Measurements from ENCODE around the gene COMTD1. TPM values are rescaled to one million over a fixed set of nuclear protein-coding genes. Genes with fewer than 3 reads are reported as not detected.
A peak's percentile ranks its signal among the peaks of the same experiment; 100 is the strongest.

Gene COMTD1
- total and polyA plus RNA-seq, 2 of the 13 experiments (the other 11 are each of a cell fraction or from before 2014, with no cell fraction given), result 11.8 to 18.4 TPM

DNA sequence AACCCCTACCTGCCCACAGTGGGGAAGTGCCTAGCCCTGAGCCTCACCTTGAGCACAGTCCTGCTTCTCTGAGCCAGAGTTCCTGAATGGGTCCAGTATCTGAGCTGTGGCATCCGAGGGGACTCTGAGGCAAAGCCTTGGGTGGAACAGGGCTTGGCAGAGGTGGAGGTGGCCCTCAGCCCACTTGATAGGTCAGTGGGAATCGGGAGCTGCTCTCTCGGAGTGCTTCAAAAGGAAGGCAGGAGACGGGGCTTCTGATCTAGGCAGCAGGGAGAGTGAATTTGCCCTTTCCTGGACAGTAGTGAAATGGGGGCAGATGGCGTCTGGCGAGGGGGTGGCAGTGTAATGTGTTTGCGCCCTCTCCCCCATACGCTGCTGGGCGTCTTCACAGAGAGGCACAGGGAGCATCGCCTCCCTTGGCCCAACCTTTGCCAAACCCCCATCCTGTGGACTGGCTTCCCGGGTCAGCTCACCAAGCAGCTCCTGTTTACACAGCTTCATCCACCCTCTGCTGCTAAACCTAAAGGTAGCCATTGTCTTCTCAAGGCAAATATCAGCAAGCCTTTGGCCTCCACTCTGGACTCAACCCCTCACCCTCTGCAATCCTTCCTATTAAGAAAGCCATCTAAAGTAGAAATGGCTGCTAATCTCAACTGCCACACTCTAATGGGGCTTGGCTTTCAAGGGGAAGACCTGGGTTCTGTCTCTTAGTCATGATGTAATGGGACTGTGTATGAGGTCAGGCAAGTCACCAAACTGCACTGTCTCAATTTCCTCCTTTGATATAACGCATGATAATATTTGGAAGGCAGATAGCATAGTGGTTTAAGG is 46.3 kb downstream of the COMTD1 start (continued):
- TF ChIP-seq, protein P1, sequence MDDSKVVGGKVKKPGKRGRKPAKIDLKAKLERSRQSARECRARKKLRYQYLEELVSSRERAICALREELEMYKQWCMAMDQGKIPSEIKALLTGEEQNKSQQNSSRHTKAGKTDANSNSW (CRISPR knock-in tag; IDR thresholded peaks at IDR 0.05; ENCODE audit: borderline replicate concordance), result no peak
- TF ChIP-seq, protein P2, sequence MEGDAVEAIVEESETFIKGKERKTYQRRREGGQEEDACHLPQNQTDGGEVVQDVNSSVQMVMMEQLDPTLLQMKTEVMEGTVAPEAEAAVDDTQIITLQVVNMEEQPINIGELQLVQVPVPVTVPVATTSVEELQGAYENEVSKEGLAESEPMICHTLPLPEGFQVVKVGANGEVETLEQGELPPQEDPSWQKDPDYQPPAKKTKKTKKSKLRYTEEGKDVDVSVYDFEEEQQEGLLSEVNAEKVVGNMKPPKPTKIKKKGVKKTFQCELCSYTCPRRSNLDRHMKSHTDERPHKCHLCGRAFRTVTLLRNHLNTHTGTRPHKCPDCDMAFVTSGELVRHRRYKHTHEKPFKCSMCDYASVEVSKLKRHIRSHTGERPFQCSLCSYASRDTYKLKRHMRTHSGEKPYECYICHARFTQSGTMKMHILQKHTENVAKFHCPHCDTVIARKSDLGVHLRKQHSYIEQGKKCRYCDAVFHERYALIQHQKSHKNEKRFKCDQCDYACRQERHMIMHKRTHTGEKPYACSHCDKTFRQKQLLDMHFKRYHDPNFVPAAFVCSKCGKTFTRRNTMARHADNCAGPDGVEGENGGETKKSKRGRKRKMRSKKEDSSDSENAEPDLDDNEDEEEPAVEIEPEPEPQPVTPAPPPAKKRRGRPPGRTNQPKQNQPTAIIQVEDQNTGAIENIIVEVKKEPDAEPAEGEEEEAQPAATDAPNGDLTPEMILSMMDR (CRISPR knock-in tag; IDR thresholded peaks at IDR 0.05), result peak; percentile 19; the same call in 1 of the 2 replicates
- TF ChIP-seq RBM22 (optimal IDR thresholded peaks at IDR 0.05; ENCODE audit: low read length) (peak; percentile 46), NCOR1 (IDR thresholded peaks at IDR 0.05; ENCODE audit: borderline replicate concordance, low read length) (no peak), ZNF761 (CRISPR knock-in tag; conservative IDR thresholded peaks at IDR 0.05) (no peak), HNF4A (CRISPR knock-in tag; IDR thresholded peaks at IDR 0.05) (0 out of 2 replicates have a peak, but pooled peaks have one; percentile 27), LCORL (IDR thresholded peaks at IDR 0.05) (no peak), LCORL (CRISPR knock-in tag; IDR thresholded peaks at IDR 0.05) (peak; percentile 58; the same call in 1 of the 2 replicates), RXRA (CRISPR knock-in tag; IDR thresholded peaks at IDR 0.05) (peak; percentile 39; the same call in 1 of the 2 replicates), ZBTB38 (CRISPR knock-in tag; IDR thresholded peaks at IDR 0.05) (peak; percentile 25; the same call in 1 of the 2 replicates), RCOR2 (CRISPR knock-in tag; IDR thresholded peaks at IDR 0.05) (0 out of 2 replicates have a peak, but pooled peaks have one; percentile 38), POLR2G (IDR thresholded peaks at IDR 0.05; ENCODE audit: low read depth, low read length) (peak; percentile 25; the same call in 1 of the 2 replicates), HDAC6 (IDR thresholded peaks at IDR 0.05; ENCODE audit: low read depth, low read length) (no peak), NONO (IDR thresholded peaks at IDR 0.05) (no peak), NONO (CRISPR knock-in tag; conservative IDR thresholded peaks at IDR 0.05) (no peak), TARDBP (CRISPR knock-in tag; IDR thresholded peaks at IDR 0.05) (0 out of 2 replicates have a peak, but pooled peaks have one; percentile 20), EHMT2 (IDR thresholded peaks at IDR 0.05; ENCODE audit: borderline replicate concordance, low read depth, low read length) (no peak), ZNF124 (CRISPR knock-in tag; IDR thresholded peaks at IDR 0.05) (no peak)
- TF ChIP-seq, protein P3, sequence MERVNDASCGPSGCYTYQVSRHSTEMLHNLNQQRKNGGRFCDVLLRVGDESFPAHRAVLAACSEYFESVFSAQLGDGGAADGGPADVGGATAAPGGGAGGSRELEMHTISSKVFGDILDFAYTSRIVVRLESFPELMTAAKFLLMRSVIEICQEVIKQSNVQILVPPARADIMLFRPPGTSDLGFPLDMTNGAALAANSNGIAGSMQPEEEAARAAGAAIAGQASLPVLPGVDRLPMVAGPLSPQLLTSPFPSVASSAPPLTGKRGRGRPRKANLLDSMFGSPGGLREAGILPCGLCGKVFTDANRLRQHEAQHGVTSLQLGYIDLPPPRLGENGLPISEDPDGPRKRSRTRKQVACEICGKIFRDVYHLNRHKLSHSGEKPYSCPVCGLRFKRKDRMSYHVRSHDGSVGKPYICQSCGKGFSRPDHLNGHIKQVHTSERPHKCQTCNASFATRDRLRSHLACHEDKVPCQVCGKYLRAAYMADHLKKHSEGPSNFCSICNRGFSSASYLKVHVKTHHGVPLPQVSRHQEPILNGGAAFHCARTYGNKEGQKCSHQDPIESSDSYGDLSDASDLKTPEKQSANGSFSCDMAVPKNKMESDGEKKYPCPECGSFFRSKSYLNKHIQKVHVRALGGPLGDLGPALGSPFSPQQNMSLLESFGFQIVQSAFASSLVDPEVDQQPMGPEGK (CRISPR knock-in tag; IDR thresholded peaks at IDR 0.05), result peak; percentile 36
- TF ChIP-seq, protein P4, sequence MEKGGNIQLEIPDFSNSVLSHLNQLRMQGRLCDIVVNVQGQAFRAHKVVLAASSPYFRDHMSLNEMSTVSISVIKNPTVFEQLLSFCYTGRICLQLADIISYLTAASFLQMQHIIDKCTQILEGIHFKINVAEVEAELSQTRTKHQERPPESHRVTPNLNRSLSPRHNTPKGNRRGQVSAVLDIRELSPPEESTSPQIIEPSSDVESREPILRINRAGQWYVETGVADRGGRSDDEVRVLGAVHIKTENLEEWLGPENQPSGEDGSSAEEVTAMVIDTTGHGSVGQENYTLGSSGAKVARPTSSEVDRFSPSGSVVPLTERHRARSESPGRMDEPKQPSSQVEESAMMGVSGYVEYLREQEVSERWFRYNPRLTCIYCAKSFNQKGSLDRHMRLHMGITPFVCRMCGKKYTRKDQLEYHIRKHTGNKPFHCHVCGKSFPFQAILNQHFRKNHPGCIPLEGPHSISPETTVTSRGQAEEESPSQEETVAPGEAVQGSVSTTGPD (CRISPR knock-in tag; IDR thresholded peaks at IDR 0.05), result peak; percentile 79
- TF ChIP-seq, protein P5, sequence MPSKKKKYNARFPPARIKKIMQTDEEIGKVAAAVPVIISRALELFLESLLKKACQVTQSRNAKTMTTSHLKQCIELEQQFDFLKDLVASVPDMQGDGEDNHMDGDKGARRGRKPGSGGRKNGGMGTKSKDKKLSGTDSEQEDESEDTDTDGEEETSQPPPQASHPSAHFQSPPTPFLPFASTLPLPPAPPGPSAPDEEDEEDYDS (CRISPR knock-in tag; IDR thresholded peaks at IDR 0.05), result no peak; the same call in 1 of the 2 replicates
